CD14-positive monocyte (primary cell): ENCODE measurements around the gene CFAP20DC. TPM values are rescaled to one million over a fixed set of nuclear protein-coding genes. Genes with fewer than 3 reads are reported as not detected.

ENCODE experiments used
- DNase-seq, 3 donors: peaks; one replicate each; pipeline ENCODE4 v3.0.0-alpha.2; 2011 to 2022
- H2AFZ ChIP-seq: 2 replicates; pipeline ENCODE4 v1.6.0; 2012; ENCODE audit warnings: mild to moderate bottlenecking, low read depth, low read length, inconsistent platforms; ENCODE audit not compliant: insufficient read depth, poor library complexity, severe bottlenecking
- H3K27ac ChIP-seq, 2 donors: 1 replicate in 1 of 2; 2 replicates in 1 of 2; pipeline ENCODE4 v1.5.1; 2012 to 2013; ENCODE audit warnings: low read length in 2 of 2, control low read depth in 1 of 2, inconsistent platforms in 1 of 2, low read depth in 1 of 2, mild to moderate bottlenecking in 1 of 2
- H3K27me3 ChIP-seq, 2 donors: one replicate each; pipeline versions ENCODE4 v1.6.0 to v1.6.1; 2011 to 2013; ENCODE audit warnings: low read length in 2 of 2; ENCODE audit not compliant: control insufficient read depth in 2 of 2, insufficient read depth in 2 of 2
- H3K36me3 ChIP-seq, 2 donors: replicated peaks in 1 of 2; 1 replicate in 1 of 2; 2 replicates in 1 of 2; pipeline versions ENCODE4 v1.5.1 to v1.6.1; 2012 to 2013; ENCODE audit warnings: low read length in 2 of 2, control low read depth in 1 of 2, inconsistent platforms in 1 of 2, mild to moderate bottlenecking in 1 of 2; ENCODE audit not compliant: insufficient read depth in 2 of 2, control insufficient read depth in 1 of 2
- H3K4me1 ChIP-seq, 2 donors: 1 replicate in 1 of 2; 2 replicates in 1 of 2; pipeline versions ENCODE4 v1.5.1 to v1.6.1; 2012 to 2013; ENCODE audit warnings: low read length in 2 of 2, control low read depth in 1 of 2, inconsistent platforms in 1 of 2, mild to moderate bottlenecking in 1 of 2, moderate library complexity in 1 of 2; ENCODE audit not compliant: insufficient read depth in 2 of 2, control insufficient read depth in 1 of 2
- H3K4me2 ChIP-seq: replicated peaks from 2 replicates; pipeline ENCODE3; 2012; ENCODE audit warnings: low read length, moderate library complexity, mild to moderate bottlenecking; ENCODE audit not compliant: poor library complexity, severe bottlenecking; ENCODE audit errors: extremely low read depth
- H3K4me3 ChIP-seq, 3 experiments: fragments of 200-600 bp in 1 of 3; sonication (generic) in 1 of 3; replicated peaks in 1 of 3; 1 replicate in 2 of 3; 2 replicates in 1 of 3; pipeline ENCODE4 v1.5.1; 2011 to 2013; ENCODE audit warnings: low read length in 3 of 3, mild to moderate bottlenecking in 3 of 3, control low read depth in 2 of 3, low read depth in 2 of 3, inconsistent platforms in 1 of 3, moderate library complexity in 1 of 3
- H3K79me2 ChIP-seq: 2 replicates; pipeline ENCODE4 v1.6.0; 2012; ENCODE audit warnings: mild to moderate bottlenecking, control low read depth, inconsistent platforms, low read length, moderate library complexity; ENCODE audit not compliant: insufficient read depth
- H3K9ac ChIP-seq: 2 replicates; pipeline ENCODE4 v1.6.0; 2017; ENCODE audit warnings: low read length, mild to moderate bottlenecking; ENCODE audit not compliant: insufficient read depth, poor library complexity, severe bottlenecking
- H3K9me3 ChIP-seq, 2 donors: replicated peaks in 1 of 2; 1 replicate in 1 of 2; 2 replicates in 1 of 2; pipeline versions ENCODE4 v1.5.1 to v1.6.1; 2012 to 2013; ENCODE audit warnings: low read length in 2 of 2, control low read depth in 1 of 2; ENCODE audit not compliant: control insufficient read depth in 1 of 2, insufficient read depth in 1 of 2
- H4K20me1 ChIP-seq: 2 replicates; pipeline ENCODE4 v1.6.0; 2012; ENCODE audit warnings: mild to moderate bottlenecking, low read length, control low read depth, moderate library complexity; ENCODE audit not compliant: insufficient read depth
- H3K27ac Mint-ChIP-seq, 7 donors: one replicate each; pipeline ENCODE4 v1.8.0; 2020; ENCODE audit warnings: mild to moderate bottlenecking in 7 of 7, mixed read lengths in 7 of 7, moderate library complexity in 6 of 7, inconsistent platforms in 2 of 7
- H3K27me3 Mint-ChIP-seq, 3 donors: one replicate each; pipeline ENCODE4 v1.8.0; 2021 to 2022; ENCODE audit warnings: low read depth in 3 of 3, mild to moderate bottlenecking in 3 of 3, mixed read lengths in 3 of 3, moderate library complexity in 3 of 3, inconsistent platforms in 1 of 3
- H3K36me3 Mint-ChIP-seq, 2 donors: one replicate each; pipeline ENCODE4 v1.8.0; 2020; ENCODE audit warnings: mixed read lengths in 2 of 2, inconsistent platforms in 1 of 2, mild to moderate bottlenecking in 1 of 2
- H3K4me1 Mint-ChIP-seq: one replicate; pipeline ENCODE4 v1.8.0; 2020; ENCODE audit warnings: mild to moderate bottlenecking, mixed read lengths
- H3K4me3 Mint-ChIP-seq, 2 donors: one replicate each; pipeline ENCODE4 v1.8.0; 2020; ENCODE audit warnings: mild to moderate bottlenecking in 2 of 2, mixed read lengths in 2 of 2, moderate library complexity in 1 of 2
- H3K9me3 Mint-ChIP-seq, 7 donors: one replicate each; pipeline ENCODE4 v1.8.0; 2020 to 2022; ENCODE audit warnings: mixed read lengths in 7 of 7, mild to moderate bottlenecking in 6 of 7, moderate library complexity in 6 of 7, inconsistent platforms in 2 of 7
- WGBS: methylation state at CpG from one replicate; pipeline ENCODE4 v1.1.5; 2013; ENCODE audit warnings: missing lambda C conversion rate; ENCODE audit not compliant: insufficient coverage; 5-methylcytosine and 5-hydroxymethylcytosine counted together
- intact Hi-C, 2 donors: fragments of 100-400 bp; cut with micrococcal nuclease; formaldehyde crosslinking; loops; one replicate each; pipeline versions ENCODE4 v1.15.0 to v1.15.1; 2023
- polyA plus RNA-seq, 3 donors: library from polyadenylated mRNA; depleted of rRNA in 1 of 3; unstranded in 2 of 3; stranded (reverse) in 1 of 3; fragments of 300-500 nt in 2 of 3; fragments of >200 nt in 1 of 3; fragmentation: Illumina TruSeq in 2 of 3; gene quantifications; 1 replicate in 2 of 3; 2 replicates in 1 of 3; pipeline ENCODE4 v1.2.3, GENCODE V29; 2012 to 2021
- TF ChIP-seq, protein P1 (sequence below): fragments of 200-600 bp; IDR thresholded peaks from one replicate; pipeline ENCODE4 v1.8.0; 2022; ENCODE audit warnings: antibody characterized with exemption, mild to moderate bottlenecking

The CFAP20DC gene
- polyA plus RNA-seq, 3 donors: not detected

DNA sequence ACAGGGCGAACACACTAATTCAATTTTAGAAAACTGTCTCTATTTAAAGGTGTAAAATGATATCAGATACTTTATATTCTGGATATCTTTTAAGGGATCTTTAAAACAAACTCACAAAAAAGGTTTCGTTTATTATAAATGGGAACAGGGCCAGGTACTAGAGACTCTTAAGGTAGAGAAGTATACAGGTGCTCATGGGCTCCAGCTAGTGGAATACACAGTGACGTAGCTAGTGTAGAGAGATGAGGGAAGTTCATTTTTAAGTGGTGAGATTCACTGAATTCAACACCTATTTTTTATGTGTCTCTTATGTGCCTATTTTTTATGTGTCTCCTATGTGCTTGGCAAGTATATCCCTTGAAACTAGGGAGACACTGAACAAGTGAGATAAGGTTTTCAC, 250.6 kb downstream of the CFAP20DC start:
- Histone ChIP-seq H3K9me3 (no peaks in the 10 kb centered on the region), H3K79me2 (no peaks in the 10 kb centered on the region), H3K4me1 (no peaks in the 10 kb centered on the region), H3K9ac (no peak overlapping the region), H2AFZ (no peak overlapping the region), H4K20me1 (no peaks in the 10 kb centered on the region), H3K27me3 (no peaks in the 10 kb centered on the region), H3K36me3 (no peaks in the 10 kb centered on the region), H3K4me3 (no peak overlapping the region), H3K4me2 (no peak overlapping the region), H3K27ac (no peak overlapping the region)
- no peak overlapping the region for H3K4me3 Mint-ChIP-seq
- H3K4me1 Mint-ChIP-seq: peaks cover 9% of the 10 kb centered on the region
- TF ChIP-seq, protein P1, sequence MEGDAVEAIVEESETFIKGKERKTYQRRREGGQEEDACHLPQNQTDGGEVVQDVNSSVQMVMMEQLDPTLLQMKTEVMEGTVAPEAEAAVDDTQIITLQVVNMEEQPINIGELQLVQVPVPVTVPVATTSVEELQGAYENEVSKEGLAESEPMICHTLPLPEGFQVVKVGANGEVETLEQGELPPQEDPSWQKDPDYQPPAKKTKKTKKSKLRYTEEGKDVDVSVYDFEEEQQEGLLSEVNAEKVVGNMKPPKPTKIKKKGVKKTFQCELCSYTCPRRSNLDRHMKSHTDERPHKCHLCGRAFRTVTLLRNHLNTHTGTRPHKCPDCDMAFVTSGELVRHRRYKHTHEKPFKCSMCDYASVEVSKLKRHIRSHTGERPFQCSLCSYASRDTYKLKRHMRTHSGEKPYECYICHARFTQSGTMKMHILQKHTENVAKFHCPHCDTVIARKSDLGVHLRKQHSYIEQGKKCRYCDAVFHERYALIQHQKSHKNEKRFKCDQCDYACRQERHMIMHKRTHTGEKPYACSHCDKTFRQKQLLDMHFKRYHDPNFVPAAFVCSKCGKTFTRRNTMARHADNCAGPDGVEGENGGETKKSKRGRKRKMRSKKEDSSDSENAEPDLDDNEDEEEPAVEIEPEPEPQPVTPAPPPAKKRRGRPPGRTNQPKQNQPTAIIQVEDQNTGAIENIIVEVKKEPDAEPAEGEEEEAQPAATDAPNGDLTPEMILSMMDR: no peak
- intact Hi-C loops: no loop called here
- WGBS: no CpG with 5 or more reads among the region's 3 CpGs
- no peak for DNase-seq
- no peaks in the 10 kb centered on the region for H3K36me3 Mint-ChIP-seq
- no peak overlapping the region for H3K27ac Mint-ChIP-seq
- H3K9me3 Mint-ChIP-seq: no peaks in the 10 kb centered on the region
- H3K27me3 Mint-ChIP-seq: peaks cover 0 to 4% (median 1%) of the 10 kb centered on the region in 3 donors

GRCh38 chr3:58798312-58798711, 251.5 kb downstream of the CFAP20DC start:
- Histone ChIP-seq H4K20me1 (no peaks in the 10 kb centered on the region), H2AFZ (no peak overlapping the region), H3K9me3 (no peaks in the 10 kb centered on the region), H3K36me3 (no peaks in the 10 kb centered on the region), H3K27ac (no peak overlapping the region), H3K27me3 (no peaks in the 10 kb centered on the region), H3K9ac (no peak overlapping the region), H3K79me2 (no peaks in the 10 kb centered on the region), H3K4me1 (no peaks in the 10 kb centered on the region), H3K4me2 (no peak overlapping the region), H3K4me3 (no peak overlapping the region)
- 52% methylated on average over 2 of the region's 2 CpGs for WGBS
- H3K4me3 Mint-ChIP-seq: no peak overlapping the region
- intact Hi-C loops: no loop called here
- no peaks in the 10 kb centered on the region for H3K9me3 Mint-ChIP-seq
- no peak overlapping the region for H3K27ac Mint-ChIP-seq
- DNase-seq: no peak
- TF ChIP-seq, protein P1: no peak
- H3K27me3 Mint-ChIP-seq: peaks cover 0 to 4% (median 1%) of the 10 kb centered on the region in 3 donors
- H3K4me1 Mint-ChIP-seq: peaks cover 9% of the 10 kb centered on the region
- no peaks in the 10 kb centered on the region for H3K36me3 Mint-ChIP-seq
